MG63 (cell line): ENCODE results near the gene ATP1B2. TPM values are rescaled to one million over a fixed set of nuclear protein-coding genes. Genes with fewer than 3 reads are reported as not detected.
"Not testable (repeated sequence)": the region's sequence is repeated elsewhere in the genome, so short reads cannot be mapped to it uniquely, and the experiment has no call there.

Experiments used
- DNase-seq: peaks from one replicate; pipeline ENCODE4 v3.0.0-alpha.2; 2020
- H3K27me3 ChIP-seq: fragments of 250-450 bp; sonication (Bioruptor Pico); 2 replicates; pipeline ENCODE4 v1.5.1; 2020; ENCODE audit warnings: mild to moderate bottlenecking, moderate library complexity
- H3K36me3 ChIP-seq: fragments of 250-450 bp; sonication (Bioruptor Pico); 2 replicates; pipeline ENCODE4 v1.5.1; 2020; ENCODE audit warnings: mild to moderate bottlenecking, moderate library complexity
- H3K4me3 ChIP-seq: fragments of 250-450 bp; sonication (Bioruptor Pico); 2 replicates; pipeline ENCODE4 v1.5.1; 2020; ENCODE audit warnings: mild to moderate bottlenecking, moderate library complexity
- H3K9me3 ChIP-seq: fragments of 250-450 bp; sonication (Bioruptor Pico); 2 replicates; pipeline ENCODE4 v1.5.1; 2020; ENCODE audit warnings: mild to moderate bottlenecking, moderate library complexity
- total RNA-seq: library from RNA; depleted of rRNA; stranded (reverse); fragments of >200 nt; shearing (Covaris generic); gene quantifications from 2 replicates; pipeline ENCODE4 v1.2.3, GENCODE V29; 2014; ENCODE audit warnings: low replicate concordance

The ATP1B2 gene
- total RNA-seq, 1 experiment from 2014 or later, result not detected

GRCh38 chr17:7629939-7630571 is 20.7 kb upstream of the ATP1B2 start, which contains the start of gene SHBG:
TSS of gene SHBG (plus strand) at chr17:7630135. CDS start at chr17:7630173, 38 bp downstream.
- Histone ChIP-seq H3K9me3 (no peaks in the 10 kb centered on the region), H3K4me3 (no peak within 1 kb of the TSS), H3K27me3 (no peaks in the 10 kb centered on the region), H3K36me3 (no peaks in the 10 kb centered on the region; the same call in 1 of the 2 replicates)
- DNase-seq, result no peak

GRCh38 chr17:7631398-7632380 is 19.0 kb upstream of the ATP1B2 start:
- DNase-seq, result no peak
- Histone ChIP-seq H3K27me3 (no peaks in the 10 kb centered on the region), H3K9me3 (no peaks in the 10 kb centered on the region), H3K4me3 (no peak overlapping the region), H3K36me3 (no peaks in the 10 kb centered on the region)

DNA sequence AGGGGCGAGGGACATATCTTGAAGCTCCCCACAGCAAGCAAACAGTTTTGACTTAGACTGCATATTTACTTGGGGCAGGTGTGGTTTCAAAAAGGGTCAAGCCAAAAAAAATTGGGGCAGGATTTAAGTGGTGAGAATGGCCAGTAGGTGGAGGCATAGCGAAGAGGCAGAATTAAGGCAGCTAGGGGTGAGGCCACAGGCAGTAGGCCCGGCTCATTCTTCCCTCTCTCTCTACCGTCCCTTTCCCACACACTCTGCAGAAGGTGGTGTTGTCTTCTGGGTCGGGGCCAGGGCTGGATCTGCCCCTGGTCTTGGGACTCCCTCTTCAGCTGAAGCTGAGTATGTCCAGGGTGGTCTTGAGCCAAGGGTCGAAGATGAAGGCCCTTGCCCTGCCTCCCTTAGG is 18.2 kb upstream of the ATP1B2 start:
- H3K27me3 ChIP-seq, result no peaks in the 10 kb centered on the region
- H3K4me3 ChIP-seq, result no peak overlapping the region
- H3K36me3 ChIP-seq, result no peaks in the 10 kb centered on the region
- no peak for DNase-seq
- no peaks in the 10 kb centered on the region for H3K9me3 ChIP-seq

DNA sequence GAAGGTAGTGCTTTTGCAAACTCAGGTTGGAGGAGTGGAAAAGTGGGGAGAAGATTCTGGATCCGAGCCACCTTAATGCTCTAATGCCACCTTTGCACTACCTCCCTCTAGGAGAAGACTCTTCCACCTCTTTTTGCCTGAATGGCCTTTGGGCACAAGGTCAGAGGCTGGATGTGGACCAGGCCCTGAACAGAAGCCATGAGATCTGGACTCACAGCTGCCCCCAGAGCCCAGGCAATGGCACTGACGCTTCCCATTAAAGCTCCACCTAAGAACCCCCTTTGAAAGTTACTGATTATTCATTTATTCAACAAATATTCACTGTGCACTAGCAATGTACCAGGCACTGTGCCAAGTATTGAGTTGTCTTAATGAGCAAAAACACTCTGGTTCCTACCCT is 17.6 kb upstream of the ATP1B2 start:
- no peak for DNase-seq
- Histone ChIP-seq H3K27me3 (no peaks in the 10 kb centered on the region), H3K36me3 (no peaks in the 10 kb centered on the region), H3K9me3 (no peaks in the 10 kb centered on the region), H3K4me3 (no peak overlapping the region)

GRCh38 chr17:7634384-7634783 is 16.3 kb upstream of the ATP1B2 start:
- peak; percentile 23 for DNase-seq
- H3K27me3 ChIP-seq, result no peaks in the 10 kb centered on the region
- no peaks in the 10 kb centered on the region for H3K36me3 ChIP-seq
- H3K9me3 ChIP-seq, result no peaks in the 10 kb centered on the region
- no peak overlapping the region for H3K4me3 ChIP-seq

- H3K4me3 ChIP-seq, result no peak overlapping the region
- H3K36me3 ChIP-seq, result no peaks in the 10 kb centered on the region
- no peak for DNase-seq
- H3K9me3 ChIP-seq, result no peaks in the 10 kb centered on the region
- H3K27me3 ChIP-seq, result no peaks in the 10 kb centered on the region
Measured at GRCh38 chr17:7636163-7636562, 14.6 kb upstream of the ATP1B2 start.

DNA sequence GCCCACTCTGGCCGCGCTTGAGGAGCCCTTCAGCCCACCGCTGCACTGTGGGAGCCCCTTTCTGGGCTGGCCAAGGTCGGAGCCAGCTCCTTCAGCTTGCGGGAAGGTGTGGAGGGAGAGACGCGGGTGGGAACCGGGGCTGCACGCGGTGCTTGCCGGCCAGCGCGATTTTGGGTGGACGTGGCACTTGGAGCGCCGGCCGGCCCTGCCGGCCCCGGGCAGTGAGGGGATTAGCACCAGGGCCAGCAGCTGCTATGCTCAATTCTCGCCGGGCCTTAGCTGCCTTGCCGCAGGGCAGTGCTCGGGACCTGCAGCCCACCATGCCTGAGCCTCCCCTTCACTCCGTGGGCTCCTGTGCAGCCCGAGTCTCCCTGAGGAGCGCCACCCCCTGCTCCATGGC is 9.9 kb upstream of the ATP1B2 start:
- Histone ChIP-seq H3K9me3 (no peaks in the 10 kb centered on the region), H3K27me3 (no peaks in the 10 kb centered on the region), H3K36me3 (no peaks in the 10 kb centered on the region), H3K4me3 (no peak overlapping the region)
- DNase-seq, result no peak

DNA sequence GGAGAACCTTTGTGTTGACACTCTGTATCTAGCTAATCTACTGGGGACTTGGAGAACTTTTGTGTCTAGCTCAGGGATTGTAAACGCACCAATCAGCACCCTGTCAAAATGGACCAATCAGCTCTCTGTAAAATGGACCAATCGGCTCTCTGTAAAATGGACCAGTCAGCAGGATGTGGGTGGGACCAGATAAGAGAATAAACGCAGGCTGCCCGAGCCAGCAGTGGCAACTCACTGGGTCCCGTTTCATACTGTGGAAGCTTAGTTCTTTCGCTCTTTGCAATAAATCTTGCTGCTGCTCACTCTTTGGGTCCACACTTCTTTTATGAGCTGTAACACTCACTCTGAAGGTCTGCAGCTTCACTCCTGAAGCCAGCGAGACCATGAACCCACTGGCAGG is 9.1 kb upstream of the ATP1B2 start:
- H3K36me3 ChIP-seq, H3K9me3 ChIP-seq, DNase-seq, H3K27me3 ChIP-seq, H3K4me3 ChIP-seq: not testable (repeated sequence)

DNA sequence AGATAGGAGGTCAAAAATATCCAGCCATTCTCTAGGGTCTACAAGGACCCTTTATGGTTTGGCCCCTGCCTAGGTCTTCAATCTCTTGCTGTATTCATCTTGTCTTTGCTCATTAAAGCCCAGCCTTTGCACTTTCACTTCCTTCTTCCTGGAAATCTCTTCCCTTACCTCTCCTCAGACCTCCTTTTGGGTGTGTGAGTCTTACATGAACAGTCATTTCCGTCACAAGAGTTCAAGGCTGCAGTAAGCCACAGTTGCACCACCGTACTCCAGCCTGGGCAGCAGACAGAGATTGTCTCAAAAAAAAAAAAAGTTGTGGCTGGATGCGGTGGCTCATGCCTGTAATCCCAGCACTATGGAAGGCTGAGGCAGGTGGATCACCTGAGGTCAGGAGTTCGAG is 6.0 kb upstream of the ATP1B2 start:
- Histone ChIP-seq H3K4me3 (no peak overlapping the region), H3K9me3 (no peaks in the 10 kb centered on the region), H3K27me3 (no peaks in the 10 kb centered on the region), H3K36me3 (no peaks in the 10 kb centered on the region)
- DNase-seq, result no peak

- no peak for DNase-seq
- H3K4me3 ChIP-seq, result no peak overlapping the region
Measured at GRCh38 chr17:7646457-7646856, 4.3 kb upstream of the ATP1B2 start.

DNA sequence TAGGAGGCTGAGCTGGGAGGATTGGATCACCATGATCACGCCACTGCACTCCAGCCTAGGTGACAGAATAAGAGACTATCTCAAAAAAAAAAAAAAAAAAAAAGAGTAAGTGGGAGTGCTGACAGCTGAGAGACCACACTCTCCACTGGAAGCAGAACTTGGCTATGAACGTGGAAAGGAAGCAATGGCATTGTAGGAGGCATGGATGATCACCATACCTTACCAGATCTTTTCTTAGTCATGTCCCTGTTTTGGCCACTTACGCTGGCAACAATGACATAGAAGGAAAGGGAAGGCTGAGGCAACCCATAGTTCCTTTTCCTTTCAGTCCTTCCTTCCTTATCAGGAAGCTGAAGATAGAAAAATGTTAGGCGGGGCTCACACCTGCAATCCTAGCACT is 3.7 kb upstream of the ATP1B2 start:
- Histone ChIP-seq H3K9me3 (no peaks in the 10 kb centered on the region), H3K27me3 (no peaks in the 10 kb centered on the region), H3K4me3 (no peak overlapping the region), H3K36me3 (no peaks in the 10 kb centered on the region)
- DNase-seq, result no peak

More at GRCh38 chr17:7646457-7646856, 4.3 kb upstream of the ATP1B2 start:
- H3K27me3 ChIP-seq, result no peaks in the 10 kb centered on the region
- H3K36me3 ChIP-seq, result no peaks in the 10 kb centered on the region
- no peaks in the 10 kb centered on the region for H3K9me3 ChIP-seq

GRCh38 chr17:7651097-7651664 is 455 bp downstream of the ATP1B2 start:
- Histone ChIP-seq H3K36me3 (no peaks in the 10 kb centered on the region), H3K9me3 (no peaks in the 10 kb centered on the region), H3K4me3 (no peak overlapping the region; the same call in 1 of the 2 replicates), H3K27me3 (no peaks in the 10 kb centered on the region)
- DNase-seq, result no peak

GRCh38 chr17:7651665-7652387 is 1.1 kb downstream of the ATP1B2 start:
- Histone ChIP-seq H3K36me3 (no peaks in the 10 kb centered on the region), H3K27me3 (no peaks in the 10 kb centered on the region), H3K9me3 (no peaks in the 10 kb centered on the region), H3K4me3 (no peak overlapping the region)
- no peak for DNase-seq

DNA sequence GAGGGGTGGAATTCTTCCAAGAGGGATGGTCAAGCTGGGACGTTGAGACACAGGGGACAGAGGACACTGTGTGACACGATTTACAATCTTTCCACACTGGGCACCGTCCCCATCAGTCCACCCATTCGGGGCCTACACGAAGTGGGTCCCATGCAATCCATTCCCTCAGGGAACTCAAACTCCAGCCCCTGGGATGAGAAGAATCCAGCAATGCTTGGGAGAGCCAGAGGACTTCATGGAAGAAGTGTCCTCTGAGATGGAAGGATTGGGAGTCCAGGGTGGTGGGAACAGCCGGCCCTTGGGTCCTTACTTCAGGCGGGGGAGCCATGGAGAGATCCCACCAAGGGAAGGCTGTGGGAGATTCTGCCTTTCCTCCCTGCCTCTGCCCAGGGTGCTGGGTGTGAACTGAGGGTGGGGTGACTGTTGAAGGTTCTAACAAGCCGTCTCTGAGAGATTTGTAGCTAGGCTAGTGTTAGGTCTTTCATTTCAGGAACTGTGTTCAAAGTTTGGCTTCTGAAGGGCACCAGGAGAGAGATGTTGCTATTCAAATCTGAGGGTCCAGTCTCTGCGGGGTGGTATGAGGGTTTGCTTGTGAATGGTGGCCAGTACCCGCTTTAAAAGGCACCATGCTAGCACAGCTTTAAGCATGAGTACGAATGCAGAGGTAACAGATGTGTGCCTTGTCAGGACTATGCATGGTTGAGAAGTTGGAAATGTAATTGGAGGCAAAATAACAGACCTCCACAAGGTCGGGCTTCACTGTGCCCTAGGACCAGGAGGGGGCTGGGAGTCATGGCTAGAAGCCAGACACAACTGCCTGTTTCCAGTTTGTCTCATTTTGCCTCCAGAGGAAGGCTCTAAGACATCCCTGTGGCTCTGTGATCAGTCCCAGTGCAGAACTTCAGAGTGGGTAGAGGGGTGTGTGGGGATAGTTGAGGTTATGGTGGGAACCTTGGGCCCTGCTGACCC is 1.9 kb downstream of the ATP1B2 start:
- DNase-seq, result no peak
- H3K36me3 ChIP-seq, result no peaks in the 10 kb centered on the region
- H3K27me3 ChIP-seq, result no peaks in the 10 kb centered on the region
- no peaks in the 10 kb centered on the region for H3K9me3 ChIP-seq
- no peak overlapping the region for H3K4me3 ChIP-seq

- no peaks in the 10 kb centered on the region for H3K27me3 ChIP-seq
- DNase-seq, result no peak
- no peak overlapping the region for H3K4me3 ChIP-seq
- no peaks in the 10 kb centered on the region for H3K36me3 ChIP-seq
- no peaks in the 10 kb centered on the region for H3K9me3 ChIP-seq
Measured at GRCh38 chr17:7654832-7655540, 4.3 kb downstream of the ATP1B2 start.
